HG03108 (cell line): Measurements from ENCODE around the gene BANP.
"Not testable (repeated sequence)": the region's sequence is repeated elsewhere in the genome, so short reads cannot be mapped to it uniquely, and the experiment has no call there.

Experiments used
- ATAC-seq: cut with Tn5 transposase; IDR thresholded peaks from one replicate; pipeline ENCODE4 v1.9.1; 2021; ENCODE audit warnings: moderate library complexity; ENCODE audit not compliant: unreplicated experiment

The BANP gene

DNA sequence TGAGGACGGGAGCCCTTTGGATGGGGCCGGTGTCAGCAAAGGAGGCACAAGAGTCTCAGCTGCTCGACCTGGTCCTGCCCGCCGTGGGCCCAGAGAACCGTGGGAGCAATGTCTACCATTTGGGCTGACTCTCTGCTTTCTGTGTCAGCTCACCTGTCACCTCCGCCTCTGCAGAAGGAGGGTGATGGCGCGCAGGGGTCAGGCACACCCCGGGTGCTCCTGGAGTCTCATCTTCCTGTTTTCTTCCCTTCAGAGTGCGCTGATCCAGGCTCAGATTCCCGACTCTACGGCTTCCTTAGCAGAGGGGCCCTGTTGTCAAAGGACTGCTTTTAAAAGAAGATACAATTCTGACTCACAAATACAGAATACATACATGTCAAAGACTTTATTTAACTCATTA lies 167.1 kb downstream of the BANP start:
- no peak for ATAC-seq

GRCh38 chr16:88118852-88119741 lies 167.9 kb downstream of the BANP start:
- not testable (repeated sequence) for ATAC-seq

- ATAC-seq = not testable (repeated sequence)
Observed at GRCh38 chr16:88119881-88120751, 168.9 kb downstream of the BANP start.

- no peak for ATAC-seq
Observed at GRCh38 chr16:88120812-88121211, 169.6 kb downstream of the BANP start.

DNA sequence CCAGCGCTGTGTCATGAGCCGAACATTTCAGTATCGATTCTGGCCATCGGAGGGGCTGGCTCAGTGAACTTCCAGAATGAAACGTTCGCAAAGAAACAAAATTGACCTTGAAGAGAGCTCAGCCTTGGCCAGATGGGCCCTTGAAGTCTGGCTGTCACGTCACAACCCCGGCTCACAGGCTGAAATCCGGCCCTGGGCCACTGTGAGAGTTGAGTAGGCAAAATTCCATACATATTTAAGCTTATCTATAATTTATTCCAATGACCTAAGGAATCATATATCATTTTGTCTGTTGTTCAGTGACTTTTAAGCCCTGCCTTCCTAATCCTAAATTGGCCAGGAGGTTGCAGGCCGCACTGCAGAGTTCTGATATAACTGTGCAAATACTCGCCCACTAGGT lies 170.2 kb downstream of the BANP start:
- ATAC-seq = not testable (repeated sequence)

DNA sequence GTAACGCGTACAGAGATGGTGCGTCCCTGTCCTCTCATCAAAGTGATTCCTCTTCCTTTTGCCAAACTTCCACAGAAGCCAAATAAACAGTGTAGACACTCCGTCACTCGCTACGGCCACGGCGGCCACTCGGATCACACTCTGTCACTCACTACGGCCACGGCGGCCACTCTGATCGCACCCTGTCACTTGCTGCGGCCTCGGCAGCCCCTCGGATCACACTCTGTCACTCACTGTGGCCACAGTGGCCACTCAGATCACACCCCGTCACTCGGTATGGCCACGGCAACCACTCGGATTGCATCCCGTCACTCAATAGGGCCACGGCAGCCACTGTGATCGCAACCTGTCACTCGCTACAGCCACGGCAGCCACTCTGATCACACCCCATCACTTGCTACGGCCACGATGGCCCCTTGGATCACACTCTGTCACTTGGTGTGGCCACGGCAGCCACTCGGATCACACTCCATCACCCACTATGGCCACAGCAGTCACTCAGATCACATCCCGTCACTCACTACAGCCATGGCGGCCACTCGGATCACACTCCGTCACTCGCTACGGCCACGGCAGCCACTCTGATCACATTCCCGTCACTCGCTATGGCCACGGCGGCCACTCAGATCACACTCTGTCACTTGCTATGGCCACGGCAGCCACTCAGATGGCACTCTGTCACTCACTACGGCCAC lies 170.8 kb downstream of the BANP start:
- ATAC-seq = no peak
